Small intestine (tissue), 7 donors: Measurements from ENCODE around the gene PSMB5. TPM values are rescaled to one million over a fixed set of nuclear protein-coding genes. Genes with fewer than 3 reads are reported as not detected.
A peak's percentile ranks its signal among the peaks of the same experiment; 100 is the strongest.

Source experiments
- DNase-seq, 2 donors: peaks; one replicate each; pipeline versions ENCODE4 v3.0.0 to v3.0.0-alpha.2; 2013
- FAIRE-seq: peaks from 2 replicates; lab custom pipeline; 2012; peaks lifted over from hg19 to GRCh38; lab: Jason Lieb, UNC
- H3K27ac ChIP-seq, 3 donors: one replicate each; pipeline ENCODE4 v1.5.1; 2013; ENCODE audit warnings: low read length in 2 of 3, mild to moderate bottlenecking in 2 of 3, control low read depth in 1 of 3, inconsistent platforms in 1 of 3, low read depth in 1 of 3, moderate library complexity in 1 of 3
- H3K27me3 ChIP-seq, 3 donors: one replicate each; pipeline ENCODE4 v1.6.1; 2013; ENCODE audit warnings: low read length in 3 of 3, inconsistent platforms in 1 of 3; ENCODE audit not compliant: control insufficient read depth in 3 of 3, insufficient read depth in 3 of 3
- H3K36me3 ChIP-seq, 3 donors: one replicate each; pipeline ENCODE4 v1.6.1; 2013; ENCODE audit warnings: low read length in 3 of 3, inconsistent platforms in 1 of 3, low read depth in 1 of 3, mild to moderate bottlenecking in 1 of 3, moderate library complexity in 1 of 3; ENCODE audit not compliant: control insufficient read depth in 3 of 3, insufficient read depth in 2 of 3
- H3K4me1 ChIP-seq, 3 donors: one replicate each; pipeline ENCODE4 v1.6.1; 2013; ENCODE audit warnings: low read length in 2 of 3, inconsistent platforms in 1 of 3, low read depth in 1 of 3, mild to moderate bottlenecking in 1 of 3, moderate library complexity in 1 of 3; ENCODE audit not compliant: control insufficient read depth in 3 of 3, insufficient read depth in 2 of 3
- H3K4me3 ChIP-seq, 3 donors: one replicate each; pipeline ENCODE4 v1.5.1; 2013; ENCODE audit warnings: low read length in 3 of 3, control low read depth in 1 of 3, inconsistent platforms in 1 of 3, low read depth in 1 of 3, mild to moderate bottlenecking in 1 of 3, moderate library complexity in 1 of 3
- H3K9me3 ChIP-seq, 2 donors: one replicate each; pipeline ENCODE4 v1.6.1; 2013; ENCODE audit warnings: low read depth in 1 of 2, low read length in 1 of 2; ENCODE audit not compliant: control insufficient read depth in 2 of 2, insufficient read depth in 1 of 2
- WGBS, 3 donors: extraction: QIAGEN DNeasy Blood & Tissue Kit; methylation state at CpG; one replicate each; pipeline ENCODE4 v1.1.7; 2013; 5-methylcytosine and 5-hydroxymethylcytosine counted together
- polyA plus RNA-seq, 4 donors: library from polyadenylated mRNA; stranded (reverse) in 3 of 4; unstranded in 1 of 4; fragments of 200-250 nt in 3 of 4; fragments of 120-200 nt in 1 of 4; gene quantifications; one replicate each; pipeline versions ENCODE4 v1.2.1 to v1.2.3, GENCODE V29; 2013
- donor health status: healthy with polysubstance abuse.
- donor health status: control.
- donor health status: control.
- donor health status: Bipolar disorder and iron deficiency.
- donor health status: healthy.

PSMB5 gene
- polyA plus RNA-seq, 4 donors = 84.0 to 166 (median 92.8) TPM

DNA sequence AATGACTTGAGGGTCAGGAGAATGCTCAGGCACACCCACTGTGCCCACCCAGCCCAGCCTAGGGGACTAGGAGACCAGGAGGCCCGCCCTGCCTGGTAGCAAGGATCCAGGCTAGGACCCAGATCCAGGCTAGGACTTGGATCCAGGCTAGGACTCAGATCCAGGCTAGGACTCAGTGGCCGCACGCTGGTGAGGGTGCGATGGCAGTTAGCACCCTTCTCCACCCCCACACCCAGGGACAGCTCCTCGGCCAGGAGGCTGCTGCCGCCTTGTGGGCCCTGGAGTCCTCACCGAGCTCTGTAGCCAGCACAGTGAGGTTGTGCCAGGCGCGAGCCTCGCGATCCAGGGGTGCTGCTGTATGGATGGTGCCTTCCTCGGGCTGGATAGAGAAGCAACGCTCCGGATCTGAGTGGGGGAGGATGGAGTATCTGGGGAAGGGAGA is 17.5 kb upstream of the PSMB5 start:
- Histone ChIP-seq H3K9me3 (no peaks in the 10 kb centered on the region), H3K4me3 (no peak overlapping the region), H3K4me1 (peaks cover 0 to 10% (median 2%) of the 10 kb centered on the region in 3 donors), H3K27ac (no peak overlapping the region), H3K36me3 (peaks cover 0 to 17% (median 0%) of the 10 kb centered on the region in 3 donors), H3K27me3 (no peaks in the 10 kb centered on the region)
- DNase-seq (no peak), FAIRE-seq (no peak)
- 70 to 80% (median 71%) methylated on average over 13 to 14 of the region's 14 CpGs for WGBS, 3 donors

- peaks cover 0 to 2% (median 0%) of the 10 kb centered on the region in 3 donors for H3K4me1 ChIP-seq
- H3K4me3 ChIP-seq = no peak overlapping the region
- no peak for FAIRE-seq
- no peaks in the 10 kb centered on the region for H3K27me3 ChIP-seq
- WGBS, 3 donors = 79 to 82% (median 82%) methylated on average over 5 of the region's 5 CpGs
- H3K9me3 ChIP-seq = no peaks in the 10 kb centered on the region
- peaks cover 0 to 17% (median 0%) of the 10 kb centered on the region in 3 donors for H3K36me3 ChIP-seq
- no peak overlapping the region for H3K27ac ChIP-seq
- DNase-seq = no peak
Observed at GRCh38 chr14:23051141-23052057, 16.7 kb upstream of the PSMB5 start.

- WGBS, 3 donors = 90 to 98% (median 96%) methylated on average over 9 of the region's 9 CpGs
- Histone ChIP-seq H3K9me3 (no peaks in the 10 kb centered on the region), H3K36me3 (peaks cover 0 to 12% (median 0%) of the 10 kb centered on the region in 3 donors), H3K27me3 (no peaks in the 10 kb centered on the region), H3K4me1 (no peaks in the 10 kb centered on the region), H3K27ac (no peak overlapping the region), H3K4me3 (no peak overlapping the region)
- DNase-seq (no peak), FAIRE-seq (no peak)
Observed at GRCh38 chr14:23049011-23049410, 14.3 kb upstream of the PSMB5 start.

- FAIRE-seq = no peak
- DNase-seq = no peak
- Histone ChIP-seq H3K4me1 (no peaks in the 10 kb centered on the region), H3K27me3 (no peaks in the 10 kb centered on the region), H3K36me3 (peaks cover 0 to 10% (median 0%) of the 10 kb centered on the region in 3 donors), H3K27ac (no peak overlapping the region), H3K9me3 (no peaks in the 10 kb centered on the region), H3K4me3 (no peak overlapping the region)
- 79 to 93% (median 92%) methylated on average over 52 to 85 of the region's 85 CpGs for WGBS, 3 donors
Observed at GRCh38 chr14:23047751-23048693, 13.3 kb upstream of the PSMB5 start.

GRCh38 chr14:23047034-23047634 is 12.4 kb upstream of the PSMB5 start:
- no peaks in the 10 kb centered on the region for H3K4me1 ChIP-seq
- 68 to 79% (median 76%) methylated on average over 6 of the region's 6 CpGs for WGBS, 3 donors
- no peaks in the 10 kb centered on the region for H3K9me3 ChIP-seq
- no peak for DNase-seq
- no peak for FAIRE-seq
- no peaks in the 10 kb centered on the region for H3K27me3 ChIP-seq
- H3K36me3 ChIP-seq = peaks cover 0 to 8% (median 0%) of the 10 kb centered on the region in 3 donors
- no peak overlapping the region for H3K4me3 ChIP-seq
- peak overlapping the region in 1 of 3 donors; percentile 26 for H3K27ac ChIP-seq

- Histone ChIP-seq H3K27me3 (no peaks in the 10 kb centered on the region), H3K4me1 (no peaks in the 10 kb centered on the region), H3K36me3 (peaks cover 0 to 8% (median 0%) of the 10 kb centered on the region in 3 donors), H3K9me3 (no peaks in the 10 kb centered on the region), H3K27ac (peak overlapping the region in 1 of 3 donors; percentile 36), H3K4me3 (no peak overlapping the region)
- no peak for DNase-seq
- no peak for FAIRE-seq
- WGBS, 3 donors = 76 to 83% (median 76%) methylated on average over 13 of the region's 13 CpGs
Observed at GRCh38 chr14:23045419-23046357, 11.0 kb upstream of the PSMB5 start.

GRCh38 chr14:23044840-23045239 is 10.1 kb upstream of the PSMB5 start:
- H3K27me3 ChIP-seq = no peaks in the 10 kb centered on the region
- 34 to 66% (median 59%) methylated on average over 8 of the region's 8 CpGs for WGBS, 3 donors
- no peaks in the 10 kb centered on the region for H3K9me3 ChIP-seq
- H3K36me3 ChIP-seq = peaks cover 0 to 8% (median 0%) of the 10 kb centered on the region in 3 donors
- H3K4me3 ChIP-seq = no peak overlapping the region
- H3K27ac ChIP-seq = peak overlapping the region in 1 of 3 donors; percentile 36
- FAIRE-seq (no peak), DNase-seq (peak in 1 of 2 donors; percentile 45)
- no peaks in the 10 kb centered on the region for H3K4me1 ChIP-seq
